ENCODE measurements around the gene SERTAD3.
"Not testable (repeated sequence)": the region's sequence is repeated elsewhere in the genome, so short reads cannot be mapped to it uniquely, and the experiment has no call there.

Gene SERTAD3

GRCh38 chr19:40413291-40413845, 30.8 kb downstream of the SERTAD3 start, which contains the start of gene PRX:
Gene PRX (minus strand): TSS chr19:40413378. CDS start chr19:40407932, 5,446 bp downstream.
- TF ChIP-seq L3MBTL2 (conservative IDR thresholded peaks at IDR 0.05) (no peak), BHLHE40 (IDR thresholded peaks at IDR 0.05; ENCODE audit: borderline replicate concordance) (no peak), FOXA1 (IDR thresholded peaks at IDR 0.05) (no peak), ARNT (IDR thresholded peaks at IDR 0.05) (no peak), TARDBP (IDR thresholded peaks at IDR 0.05) (no peak), FOXM1 (IDR thresholded peaks at IDR 0.05; ENCODE audit: borderline replicate concordance) (no peak)
- TF ChIP-seq, protein P1, sequence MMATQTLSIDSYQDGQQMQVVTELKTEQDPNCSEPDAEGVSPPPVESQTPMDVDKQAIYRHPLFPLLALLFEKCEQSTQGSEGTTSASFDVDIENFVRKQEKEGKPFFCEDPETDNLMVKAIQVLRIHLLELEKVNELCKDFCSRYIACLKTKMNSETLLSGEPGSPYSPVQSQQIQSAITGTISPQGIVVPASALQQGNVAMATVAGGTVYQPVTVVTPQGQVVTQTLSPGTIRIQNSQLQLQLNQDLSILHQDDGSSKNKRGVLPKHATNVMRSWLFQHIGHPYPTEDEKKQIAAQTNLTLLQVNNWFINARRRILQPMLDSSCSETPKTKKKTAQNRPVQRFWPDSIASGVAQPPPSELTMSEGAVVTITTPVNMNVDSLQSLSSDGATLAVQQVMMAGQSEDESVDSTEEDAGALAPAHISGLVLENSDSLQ (IDR thresholded peaks at IDR 0.05) = no peak
- no peak for DNase-seq (ENCODE audit: extremely low spot score)
- ChIA-PET CTCF (no interaction called here), POLR2A (interaction anchor here (0.8 to 1.9 kb wide), 2 partner anchors 9 to 13 kb away, joined by 3 to 9 read pairs; partner anchors contain the start of gene SERTAD1)

- TF ChIP-seq BHLHE40 (IDR thresholded peaks at IDR 0.05; ENCODE audit: borderline replicate concordance) (no peak), SUZ12 (IDR thresholded peaks at IDR 0.05) (no peak), CTBP1 (IDR thresholded peaks at IDR 0.05; ENCODE audit: borderline replicate concordance) (no peak), TARDBP (IDR thresholded peaks at IDR 0.05) (no peak), HDGF (IDR thresholded peaks at IDR 0.05; ENCODE audit: borderline replicate concordance) (no peak), FOXK2 (IDR thresholded peaks at IDR 0.05) (no peak), FOXA1 (IDR thresholded peaks at IDR 0.05) (no peak), SP1 (IDR thresholded peaks at IDR 0.05) (no peak), FOXM1 (IDR thresholded peaks at IDR 0.05; ENCODE audit: borderline replicate concordance) (no peak), ELF4 (IDR thresholded peaks at IDR 0.05) (no peak), NFRKB (IDR thresholded peaks at IDR 0.05) (no peak), LEF1 (IDR thresholded peaks at IDR 0.05; ENCODE audit: borderline replicate concordance) (no peak), ARNT (IDR thresholded peaks at IDR 0.05) (no peak)
- TF ChIP-seq, protein P1 (IDR thresholded peaks at IDR 0.05) = no peak
- DNase-seq (ENCODE audit: extremely low spot score) = no peak
- ChIA-PET CTCF (no interaction called here), POLR2A (interaction anchor here (0.8 to 1.9 kb wide), 2 partner anchors 9 to 13 kb away, joined by 3 to 9 read pairs; partner anchors contain the start of gene SERTAD1)
Measured at GRCh38 chr19:40412866-40413265, 31.3 kb downstream of the SERTAD3 start.

DNA sequence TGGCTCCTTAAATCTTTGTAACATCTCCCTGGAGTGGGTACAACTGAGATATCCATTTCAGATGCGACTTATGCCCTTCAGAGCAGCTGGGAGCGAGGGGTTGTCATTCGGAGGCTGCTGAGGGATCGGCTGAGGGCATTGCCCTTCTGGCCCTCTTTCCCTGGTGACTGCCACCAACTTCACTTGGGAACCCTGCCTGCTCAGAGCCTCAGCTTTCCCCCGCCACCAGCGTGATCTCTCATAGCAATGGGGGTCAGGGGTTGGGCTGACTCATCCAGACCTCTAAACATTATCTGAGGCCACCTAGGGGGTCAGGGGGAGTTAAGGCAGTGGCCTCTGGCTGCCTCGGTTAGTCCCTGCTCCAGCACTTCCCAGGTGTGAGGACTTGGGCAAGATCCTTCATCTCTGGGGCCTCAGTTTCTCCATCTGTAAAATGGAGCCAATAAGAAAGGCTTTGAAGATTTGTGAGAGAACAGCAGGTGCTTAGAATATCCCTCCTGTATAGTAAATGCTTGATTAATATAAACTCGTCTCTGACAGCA, 32.1 kb downstream of the SERTAD3 start:
- no peak for DNase-seq (ENCODE audit: extremely low spot score)
- CTCF ChIA-PET = no interaction called here
- TF ChIP-seq NFRKB (IDR thresholded peaks at IDR 0.05) (no peak), CTBP1 (IDR thresholded peaks at IDR 0.05; ENCODE audit: borderline replicate concordance) (no peak), ELF4 (IDR thresholded peaks at IDR 0.05) (no peak), ZNF384 (IDR thresholded peaks at IDR 0.05) (no peak), LEF1 (IDR thresholded peaks at IDR 0.05; ENCODE audit: borderline replicate concordance) (no peak), L3MBTL2 (conservative IDR thresholded peaks at IDR 0.05) (no peak), SP1 (IDR thresholded peaks at IDR 0.05) (no peak), FOXA1 (IDR thresholded peaks at IDR 0.05) (no peak), BHLHE40 (IDR thresholded peaks at IDR 0.05; ENCODE audit: borderline replicate concordance) (no peak), FOXM1 (IDR thresholded peaks at IDR 0.05; ENCODE audit: borderline replicate concordance) (no peak), SUZ12 (IDR thresholded peaks at IDR 0.05) (no peak), ARNT (IDR thresholded peaks at IDR 0.05) (no peak), HDGF (IDR thresholded peaks at IDR 0.05; ENCODE audit: borderline replicate concordance) (no peak), FOXK2 (IDR thresholded peaks at IDR 0.05) (no peak)
- TF ChIP-seq, protein P1 (IDR thresholded peaks at IDR 0.05) = no peak
- POLR2A ChIA-PET = interaction anchor here (2.5 kb wide), 1 partner anchor 9 kb away, joined by 12 read pairs; no protein-coding TSS in a partner anchor

DNA sequence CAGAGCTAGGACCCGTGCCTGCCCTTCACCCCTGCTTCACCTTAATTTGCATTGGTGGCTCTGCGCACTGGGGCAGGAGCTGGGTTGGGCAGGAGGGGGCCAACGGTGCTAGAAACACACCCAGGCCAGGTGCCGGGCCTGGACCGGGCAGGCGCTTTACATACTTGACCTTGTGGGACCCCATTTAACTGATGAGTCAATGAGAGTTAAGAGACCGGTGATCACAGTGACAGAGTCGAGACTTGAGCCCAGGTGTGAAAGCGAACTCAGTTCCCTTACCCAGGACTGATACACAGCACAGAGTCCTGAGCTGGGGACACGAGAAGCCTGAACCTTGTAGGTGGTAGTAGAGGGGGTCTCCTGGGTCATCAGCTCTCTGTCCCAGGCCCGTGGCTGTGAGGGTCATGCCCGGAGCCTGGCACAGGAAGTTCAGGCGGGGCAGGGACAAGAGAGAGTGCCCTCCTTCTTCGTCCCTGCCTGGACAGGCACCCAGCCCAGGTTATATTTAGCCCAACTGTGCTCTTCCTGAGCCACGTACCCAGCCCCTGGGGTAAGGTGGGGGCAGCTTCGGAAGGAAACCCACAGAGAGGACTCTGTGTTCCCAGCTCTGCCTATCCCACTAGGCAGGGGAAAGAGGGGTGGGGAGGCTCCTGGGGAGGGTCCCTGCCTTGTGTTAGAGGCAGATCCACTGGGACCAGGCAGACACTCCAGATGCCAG, 32.9 kb downstream of the SERTAD3 start:
- DNase-seq (ENCODE audit: extremely low spot score) = no peak
- ChIA-PET CTCF (interaction anchor here (1.2 kb wide), 1 partner anchor 9 kb away, joined by 6 read pairs; no protein-coding TSS in a partner anchor), POLR2A (interaction anchor here (1.5 to 2.5 kb wide), 2 partner anchors 9 to 22 kb away, joined by 4 to 12 read pairs; no protein-coding TSS in a partner anchor)
- TF ChIP-seq, protein P1 (IDR thresholded peaks at IDR 0.05) = no peak
- TF ChIP-seq SP1 (IDR thresholded peaks at IDR 0.05) = no peak
- no peak for TF ChIP-seq ZNF384 (IDR thresholded peaks at IDR 0.05)
- TF ChIP-seq LEF1 (IDR thresholded peaks at IDR 0.05; ENCODE audit: borderline replicate concordance) = no peak
- TF ChIP-seq BHLHE40 (IDR thresholded peaks at IDR 0.05; ENCODE audit: borderline replicate concordance) = no peak
- no peak for TF ChIP-seq SUZ12 (IDR thresholded peaks at IDR 0.05)
- TF ChIP-seq TARDBP (IDR thresholded peaks at IDR 0.05) = no peak
- TF ChIP-seq FOXA1 (IDR thresholded peaks at IDR 0.05) = no peak
- TF ChIP-seq FOXK2 (IDR thresholded peaks at IDR 0.05) = no peak
- no peak for TF ChIP-seq NFRKB (IDR thresholded peaks at IDR 0.05)
- no peak for TF ChIP-seq FOXM1 (IDR thresholded peaks at IDR 0.05; ENCODE audit: borderline replicate concordance)
- TF ChIP-seq L3MBTL2 (conservative IDR thresholded peaks at IDR 0.05) = no peak
- no peak for TF ChIP-seq ARNT (IDR thresholded peaks at IDR 0.05)
- no peak for TF ChIP-seq CTBP1 (IDR thresholded peaks at IDR 0.05; ENCODE audit: borderline replicate concordance)

DNA sequence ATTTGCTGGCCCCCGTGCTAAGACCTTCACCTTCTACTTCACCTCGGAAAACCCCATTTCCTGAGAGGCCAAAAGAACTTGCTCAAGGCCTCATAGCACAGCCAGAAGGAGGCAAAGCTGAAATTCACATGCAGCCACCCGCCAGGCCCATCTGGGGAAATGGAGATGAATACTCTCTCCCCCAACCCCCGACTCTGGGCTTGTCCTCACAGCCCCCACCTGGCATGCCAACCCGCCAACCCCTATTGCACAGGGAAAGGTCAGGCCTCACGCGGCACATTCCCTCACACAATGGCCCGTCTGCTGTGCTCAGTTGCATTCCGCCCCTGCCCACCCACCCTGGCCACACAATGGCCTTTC, 34.1 kb downstream of the SERTAD3 start:
- POLR2A ChIA-PET = interaction anchor here (1.6 to 2.5 kb wide), 2 partner anchors 11 to 33 kb away, joined by 7 to 12 read pairs; no protein-coding TSS in a partner anchor
- DNase-seq (ENCODE audit: extremely low spot score) = no peak
- CTCF ChIA-PET = no interaction called here
- TF ChIP-seq FOXM1 (IDR thresholded peaks at IDR 0.05; ENCODE audit: borderline replicate concordance) (no peak), LEF1 (IDR thresholded peaks at IDR 0.05; ENCODE audit: borderline replicate concordance) (no peak), NFRKB (IDR thresholded peaks at IDR 0.05) (no peak)

DNA sequence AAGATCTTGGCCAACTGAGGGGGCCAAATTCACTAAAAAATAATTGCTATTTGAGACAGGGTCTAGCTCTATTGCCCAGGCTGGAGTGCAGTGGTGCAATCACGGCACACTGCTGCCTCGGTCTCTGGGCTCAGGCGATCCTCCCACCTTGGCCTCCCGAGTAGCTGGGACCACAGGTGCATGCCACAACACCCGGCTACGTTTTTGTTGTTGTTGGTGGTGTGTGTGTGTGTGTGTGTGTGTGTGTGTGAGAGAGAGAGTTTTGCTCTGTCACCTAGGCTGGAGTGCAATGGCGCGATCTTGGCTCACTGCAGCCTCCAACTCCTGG, 35.6 kb downstream of the SERTAD3 start:
- ChIA-PET CTCF (interaction anchor here (0.8 kb wide), 1 partner anchor 12 kb away, joined by 3 read pairs; no protein-coding TSS in a partner anchor), POLR2A (interaction anchor here (1.6 to 1.7 kb wide), 2 partner anchors 12 to 34 kb away, joined by 6 to 7 read pairs; no protein-coding TSS in a partner anchor)
- DNase-seq (ENCODE audit: extremely low spot score) = not testable (repeated sequence)
